ENCODE results near the gene MAP4K5.

DNA sequence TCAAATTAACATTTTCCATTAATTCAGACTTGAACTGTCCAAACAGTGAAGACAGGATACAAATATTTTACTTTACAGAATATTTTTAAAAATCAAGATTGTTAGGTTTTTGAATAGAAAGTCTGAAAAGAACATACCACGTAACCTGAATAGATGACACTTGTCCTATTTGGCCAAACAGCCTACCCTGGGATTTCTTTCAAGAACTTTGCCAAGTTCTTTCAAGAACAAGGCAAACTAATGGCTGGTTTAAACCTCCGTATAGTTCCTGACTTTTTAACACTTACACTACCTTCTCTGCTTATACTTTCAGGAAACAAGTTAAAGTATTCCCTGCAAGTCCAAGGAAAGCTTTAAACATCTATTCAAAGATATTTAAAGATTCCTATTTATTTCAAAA lies 35.0 kb downstream of the MAP4K5 start:
- no peak for TF ChIP-seq GATA2 (IDR thresholded peaks at IDR 0.05; ENCODE audit: low read depth, low read length)
- no peak for TF ChIP-seq GATA3 (IDR thresholded peaks at IDR 0.05; ENCODE audit: low read depth, low read length)

All from SH-SY5Y (cell line).